MV-4-11 (cell line): ENCODE results near the gene INPP5A.
"Not testable (repeated sequence)": the region's sequence is repeated elsewhere in the genome, so short reads cannot be mapped to it uniquely, and the experiment has no call there.

Experiments
- DNase-seq: peaks from one replicate; lab custom pipeline; 2025; lab: John Stamatoyannopoulos, UW

Gene INPP5A

GRCh38 chr10:132662186-132662920 is 124.8 kb downstream of the INPP5A start:
- no peak for DNase-seq

GRCh38 chr10:132663666-132664365 is 126.2 kb downstream of the INPP5A start:
- no peak for DNase-seq

GRCh38 chr10:132664407-132664806 is 126.8 kb downstream of the INPP5A start:
- DNase-seq: no peak

- no peak for DNase-seq
These were observed 127.3 kb downstream of the INPP5A start for GRCh38 chr10:132664883-132665282.

- peak; percentile 93 for DNase-seq
These were observed 128.5 kb downstream of the INPP5A start for GRCh38 chr10:132665946-132666704.

GRCh38 chr10:132666705-132667341 is 129.2 kb downstream of the INPP5A start:
- DNase-seq: no peak

- no peak for DNase-seq
These were observed 129.9 kb downstream of the INPP5A start for GRCh38 chr10:132667342-132668047.

- no peak for DNase-seq
These were observed 130.4 kb downstream of the INPP5A start for GRCh38 chr10:132668048-132668394.

- DNase-seq: peak; percentile 4
These were observed 131.7 kb downstream of the INPP5A start for GRCh38 chr10:132669208-132669861.

GRCh38 chr10:132670546-132671227 is 133.1 kb downstream of the INPP5A start:
- DNase-seq: no peak

- DNase-seq: no peak
These were observed 133.9 kb downstream of the INPP5A start for GRCh38 chr10:132671228-132672154.

- DNase-seq: not testable (repeated sequence)
These were observed 136.2 kb downstream of the INPP5A start for GRCh38 chr10:132673746-132674145.

GRCh38 chr10:132674311-132674710 is 136.7 kb downstream of the INPP5A start:
- no peak for DNase-seq

- DNase-seq: no peak
These were observed 137.6 kb downstream of the INPP5A start for GRCh38 chr10:132675031-132675740.

- DNase-seq: no peak
These were observed 138.8 kb downstream of the INPP5A start for GRCh38 chr10:132676193-132676891.

GRCh38 chr10:132677096-132677472 is 139.5 kb downstream of the INPP5A start:
- no peak for DNase-seq

GRCh38 chr10:132677473-132678227 is 140.1 kb downstream of the INPP5A start:
- no peak for DNase-seq
